GM18505 (cell line): ENCODE results near the gene CAMSAP2.

ENCODE experiments used
- ATAC-seq: cut with Tn5 transposase; IDR thresholded peaks from one replicate; pipeline ENCODE4 v1.9.1; 2021; ENCODE audit not compliant: unreplicated experiment
- POLR2A ChIP-seq: IDR thresholded peaks from 4 replicates; pipeline ENCODE4 v1.6.1; 2011; ENCODE audit warnings: borderline replicate concordance; ENCODE audit not compliant: insufficient read depth, insufficient read length; ENCODE audit errors: extremely low read depth

The CAMSAP2 gene

DNA sequence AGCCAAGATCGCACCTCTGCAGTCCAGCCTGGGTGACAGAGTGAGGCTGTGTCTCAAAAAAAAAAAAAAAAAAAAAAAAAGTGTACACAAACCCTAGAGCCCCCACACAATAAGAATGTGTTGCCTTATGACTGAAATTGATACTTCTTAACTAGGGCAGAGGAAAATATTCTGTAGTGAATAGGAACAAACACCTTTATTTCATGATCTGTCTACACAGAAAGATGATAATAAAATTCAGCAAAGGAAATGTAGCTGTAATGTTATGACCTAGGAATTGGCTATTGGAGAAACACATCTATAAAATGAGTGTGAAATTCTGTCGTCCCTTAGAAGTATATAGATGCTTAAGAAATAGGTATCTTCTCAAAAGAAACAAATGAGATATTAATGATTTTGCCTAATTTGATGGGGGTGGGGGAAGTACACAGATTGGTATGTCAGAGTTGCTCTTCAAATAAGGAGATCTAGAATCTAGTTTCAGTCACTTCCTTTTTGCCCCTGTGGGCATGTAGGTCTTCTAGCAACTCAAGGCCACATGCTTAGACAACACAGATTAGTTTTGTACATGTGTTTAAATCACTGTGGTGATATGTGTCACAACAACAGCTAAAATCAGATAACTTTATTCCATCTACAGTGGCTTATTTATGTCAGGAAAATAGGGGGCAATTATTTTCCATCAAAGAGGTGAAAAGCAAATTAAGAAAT lies 123.4 kb downstream of the CAMSAP2 start:
- no peak for ATAC-seq
- TF ChIP-seq POLR2A: no peak

- no peak for ATAC-seq
- no peak for TF ChIP-seq POLR2A
Measured at GRCh38 chr1:200862713-200863415, 124.2 kb downstream of the CAMSAP2 start.

- ATAC-seq: no peak
- TF ChIP-seq POLR2A: no peak
Measured at GRCh38 chr1:200866116-200866515, 127.4 kb downstream of the CAMSAP2 start.

DNA sequence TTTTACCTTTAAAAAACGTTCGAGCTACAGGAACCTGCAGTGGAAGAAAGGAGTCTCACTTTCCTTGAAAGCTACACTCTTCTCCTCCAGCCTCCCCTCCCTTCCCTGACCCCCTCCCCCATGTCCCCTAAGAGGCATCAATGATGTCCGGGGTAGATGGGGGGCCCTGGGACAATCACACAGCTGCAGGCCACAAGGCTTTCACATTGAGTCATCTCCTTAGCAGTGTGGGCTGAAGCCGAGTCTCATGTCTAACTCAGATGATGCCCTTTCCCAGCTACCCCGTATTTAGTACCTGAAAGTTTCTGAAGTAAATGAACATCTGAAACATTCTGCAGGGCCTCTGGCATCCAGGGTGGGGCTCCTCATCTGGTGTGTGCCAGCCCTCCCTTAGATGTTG lies 127.8 kb downstream of the CAMSAP2 start:
- ATAC-seq: peak; percentile 84

GRCh38 chr1:200867018-200867811 lies 128.5 kb downstream of the CAMSAP2 start:
- ATAC-seq: no peak
- TF ChIP-seq POLR2A: no peak

More for the DNA sequence above, 127.8 kb downstream of the CAMSAP2 start:
- no peak for TF ChIP-seq POLR2A

DNA sequence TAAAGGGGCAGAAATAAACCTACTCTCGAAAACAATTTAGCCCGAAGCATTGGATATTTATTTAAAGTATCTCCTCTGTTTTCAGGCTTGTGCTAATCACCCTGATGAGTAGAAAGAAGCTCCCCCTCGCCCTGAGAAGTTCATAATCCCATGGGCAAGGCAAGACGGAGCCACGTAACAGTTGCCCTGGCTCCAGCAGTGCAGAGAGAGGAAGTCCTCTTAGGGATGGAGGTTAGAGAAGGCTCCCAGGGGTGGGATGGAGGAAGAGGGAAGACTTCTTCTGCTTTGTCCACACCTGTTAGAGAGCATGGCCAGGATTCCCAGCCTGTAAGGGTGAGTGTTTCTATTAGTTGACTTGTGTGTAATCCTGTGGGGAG lies 130.7 kb downstream of the CAMSAP2 start:
- no peak for ATAC-seq

DNA sequence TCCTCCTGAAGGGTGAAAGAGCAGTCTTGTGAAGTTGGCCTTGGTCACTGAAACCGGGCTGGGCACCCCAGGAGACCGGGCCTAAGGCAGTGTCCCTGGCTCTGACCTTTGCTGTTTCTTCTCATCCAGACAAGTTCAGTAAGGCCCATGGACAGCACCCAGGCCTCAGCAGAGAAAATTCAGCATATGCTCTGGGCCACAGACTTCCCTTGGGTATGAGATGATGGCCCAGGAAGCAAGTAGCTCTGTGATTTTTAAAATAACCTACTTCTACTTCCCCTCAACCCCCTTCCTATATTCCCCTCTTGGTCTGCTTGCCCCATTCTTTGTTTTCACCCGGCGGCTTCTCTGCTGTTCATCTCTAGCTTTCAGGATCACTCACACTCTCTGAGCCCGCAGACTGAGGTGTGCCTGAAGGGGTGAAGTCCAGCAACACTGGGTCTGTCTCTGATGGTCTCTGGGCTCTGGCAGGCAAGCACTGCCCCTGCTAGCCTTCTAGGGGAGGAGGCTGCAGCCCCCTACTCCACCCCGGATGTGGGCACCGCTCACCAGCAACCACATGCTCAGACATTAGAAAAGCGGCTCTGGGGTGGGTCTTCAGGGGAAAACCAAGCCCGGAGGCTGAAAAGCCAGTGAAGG lies 131.2 kb downstream of the CAMSAP2 start:
- ATAC-seq: no peak
- TF ChIP-seq POLR2A: peak; percentile 39

More for the DNA sequence above, 130.7 kb downstream of the CAMSAP2 start:
- TF ChIP-seq POLR2A: no peak

DNA sequence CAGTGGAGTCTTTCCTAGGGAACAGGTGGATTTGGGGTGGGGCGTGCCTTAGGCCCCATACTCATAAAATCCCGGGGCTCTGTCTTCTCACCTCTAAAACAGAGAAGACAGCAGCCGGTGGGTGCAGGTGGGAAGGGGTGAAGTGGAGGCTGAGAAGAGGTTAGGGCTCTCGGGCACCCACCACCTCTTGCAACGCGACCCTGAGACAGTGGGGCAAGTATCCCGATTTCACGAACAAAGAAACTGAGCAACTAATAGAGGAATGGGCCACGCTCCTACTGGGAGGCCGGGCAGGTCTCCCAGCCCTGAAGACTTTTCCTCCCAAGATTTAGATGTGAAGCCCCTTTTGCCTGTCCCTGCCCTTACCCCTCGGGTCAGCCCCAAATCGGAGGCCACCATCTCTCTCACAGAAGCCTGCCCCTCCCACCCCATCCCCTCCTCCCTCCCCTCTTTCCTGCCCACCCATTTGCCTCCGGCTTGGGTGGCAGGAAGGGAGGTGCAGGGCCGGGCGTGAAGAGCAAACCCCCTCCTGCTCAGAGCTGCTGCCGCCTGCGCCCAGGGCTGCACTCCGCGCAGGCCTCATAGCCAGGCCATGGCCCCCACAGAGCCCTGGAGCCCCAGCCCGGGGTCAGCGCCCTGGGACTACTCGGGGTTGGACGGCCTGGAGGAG lies 133.9 kb downstream of the CAMSAP2 start, which contains the start of gene GPR25:
TSS of gene GPR25 (plus strand) at position 536 of the 670 bp plus-strand sequence. CDS start at position 593, 57 bp downstream.
- TF ChIP-seq POLR2A: no peak
- no peak for ATAC-seq

GRCh38 chr1:200873116-200873670 lies 134.5 kb downstream of the CAMSAP2 start:
- TF ChIP-seq POLR2A: no peak
- no peak for ATAC-seq

DNA sequence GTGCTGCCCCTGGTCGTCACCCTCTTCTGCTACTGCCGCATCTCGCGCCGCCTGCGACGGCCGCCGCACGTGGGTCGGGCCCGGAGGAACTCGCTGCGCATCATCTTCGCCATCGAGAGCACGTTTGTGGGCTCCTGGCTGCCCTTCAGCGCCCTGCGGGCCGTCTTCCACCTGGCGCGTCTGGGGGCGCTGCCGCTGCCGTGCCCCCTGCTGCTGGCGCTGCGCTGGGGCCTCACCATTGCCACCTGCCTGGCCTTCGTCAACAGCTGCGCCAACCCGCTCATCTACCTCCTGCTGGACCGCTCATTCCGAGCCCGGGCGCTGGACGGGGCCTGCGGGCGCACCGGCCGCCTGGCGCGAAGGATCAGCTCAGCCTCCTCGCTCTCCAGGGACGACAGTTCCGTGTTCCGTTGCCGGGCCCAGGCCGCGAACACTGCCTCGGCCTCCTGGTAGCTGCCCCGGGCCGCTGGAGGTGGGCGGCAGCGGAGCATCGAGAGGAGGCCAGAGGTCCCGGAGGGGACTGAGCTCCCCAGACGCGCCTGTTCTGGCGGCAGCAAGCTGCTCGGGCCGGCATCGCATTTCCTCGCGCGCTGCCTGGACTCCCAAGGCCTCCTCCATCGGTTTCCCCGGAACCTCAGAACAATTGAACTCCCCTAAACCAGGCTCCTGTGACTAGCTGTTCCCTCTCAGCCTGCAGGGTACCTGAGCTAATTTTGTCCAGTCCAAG lies 135.1 kb downstream of the CAMSAP2 start:
- no peak for ATAC-seq
- TF ChIP-seq POLR2A: no peak

DNA sequence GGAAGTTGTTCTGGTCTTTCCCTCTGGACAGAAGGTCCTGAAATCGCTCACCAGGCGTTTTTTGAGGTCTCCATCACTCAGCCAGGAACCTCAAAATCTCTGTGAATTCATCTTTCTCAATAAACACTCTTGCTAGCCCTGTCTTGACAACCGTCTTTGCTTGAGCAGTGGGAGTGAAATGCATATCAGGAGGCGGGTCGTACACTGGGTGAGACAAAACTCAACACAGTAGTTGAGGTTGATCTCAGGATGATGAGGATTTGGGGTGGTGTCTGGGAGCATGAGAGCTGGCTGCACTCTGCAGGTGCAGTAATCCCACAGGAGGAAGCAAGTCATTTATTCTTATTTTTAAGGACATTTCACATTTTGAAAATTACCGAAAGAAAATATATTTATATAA lies 136.0 kb downstream of the CAMSAP2 start:
- no peak for TF ChIP-seq POLR2A
- no peak for ATAC-seq

GRCh38 chr1:200875416-200875815 lies 136.7 kb downstream of the CAMSAP2 start:
- TF ChIP-seq POLR2A: no peak
- ATAC-seq: no peak

DNA sequence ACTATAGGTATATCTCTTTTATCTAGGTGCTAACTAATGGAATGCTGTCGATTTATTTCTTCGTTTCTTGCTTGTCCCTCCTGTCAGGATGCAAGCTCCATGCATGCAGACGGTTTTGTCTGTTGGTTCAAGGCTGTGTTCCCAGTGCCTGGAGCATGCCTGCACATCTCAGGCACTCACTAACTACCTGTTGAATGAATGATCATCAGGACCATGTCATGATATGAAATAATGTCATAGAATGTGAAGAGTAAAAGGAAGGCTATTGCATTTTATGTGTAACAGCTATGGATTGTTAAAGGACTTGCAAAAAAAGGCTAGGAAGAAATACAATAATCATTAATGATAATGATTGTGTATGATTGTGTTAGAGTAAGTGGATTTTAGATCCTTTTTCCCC lies 138.3 kb downstream of the CAMSAP2 start:
- no peak for TF ChIP-seq POLR2A
- no peak for ATAC-seq
